Measurements from ENCODE around the gene MARVELD1.
"Not testable (repeated sequence)": the region's sequence is repeated elsewhere in the genome, so short reads cannot be mapped to it uniquely, and the experiment has no call there.

Gene MARVELD1

DNA sequence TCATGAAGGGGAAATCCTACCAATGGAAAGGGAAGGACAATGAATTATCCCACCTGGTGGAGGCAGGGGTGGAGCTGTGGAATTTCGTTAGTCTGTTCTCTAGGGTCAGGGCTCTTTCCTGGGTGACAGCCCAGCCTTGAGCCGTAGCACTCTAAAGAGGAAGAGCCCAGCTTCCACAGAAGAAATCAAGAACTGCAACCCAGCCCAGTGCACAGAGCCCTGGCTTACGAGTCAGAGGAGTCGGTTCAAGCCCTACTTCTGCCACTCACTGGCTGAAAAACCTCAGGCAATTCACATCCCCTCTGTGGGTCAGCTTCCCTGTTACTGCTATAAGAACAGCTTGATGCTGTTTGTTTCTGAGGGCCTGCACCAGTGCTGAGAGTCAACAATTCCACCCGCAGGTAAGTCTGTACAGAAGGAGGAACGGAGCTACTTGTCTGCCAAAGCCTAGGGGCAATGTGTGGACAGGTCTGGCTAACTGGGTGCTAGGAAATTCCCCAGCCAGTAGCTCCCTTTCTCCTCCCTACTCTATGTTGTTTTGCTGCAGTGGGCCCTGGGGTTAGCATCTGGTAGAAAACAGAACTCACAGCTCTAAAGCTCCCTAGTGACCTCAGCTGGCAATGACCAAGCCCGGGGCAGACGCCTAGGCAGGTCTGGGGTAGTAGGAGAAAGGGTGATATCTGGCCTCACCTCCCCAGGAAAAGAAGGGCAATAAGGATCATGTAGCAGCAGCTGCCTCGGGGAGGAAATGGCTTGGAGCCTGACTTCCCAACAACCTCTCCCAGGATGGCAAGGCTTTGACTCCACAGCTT is 29.8 kb upstream of the MARVELD1 start:
- no peak overlapping the region for H3K27ac ChIP-seq (ENCODE audit: insufficient read depth, low read length, poor library complexity, severe bottlenecking)
- DNase-seq, result no peak
- peaks cover 10% of the 10 kb centered on the region for H3K4me1 ChIP-seq (ENCODE audit: control insufficient read depth, insufficient read depth, low read length, poor library complexity, severe bottlenecking)
- H3K36me3 ChIP-seq (ENCODE audit: control insufficient read depth, insufficient read depth, low read length), result no peaks in the 10 kb centered on the region
- H3K27me3 ChIP-seq (replicated peaks; ENCODE audit: control insufficient read depth, insufficient read depth, low read length, poor library complexity, severe bottlenecking), result no peaks in the 10 kb centered on the region
- no peak overlapping the region for H3K4me3 ChIP-seq (ENCODE audit: insufficient read depth, low read depth, low read length, poor library complexity, severe bottlenecking)
- no peaks in the 10 kb centered on the region for H3K9me3 ChIP-seq (ENCODE audit: control insufficient read depth, low read length)

DNA sequence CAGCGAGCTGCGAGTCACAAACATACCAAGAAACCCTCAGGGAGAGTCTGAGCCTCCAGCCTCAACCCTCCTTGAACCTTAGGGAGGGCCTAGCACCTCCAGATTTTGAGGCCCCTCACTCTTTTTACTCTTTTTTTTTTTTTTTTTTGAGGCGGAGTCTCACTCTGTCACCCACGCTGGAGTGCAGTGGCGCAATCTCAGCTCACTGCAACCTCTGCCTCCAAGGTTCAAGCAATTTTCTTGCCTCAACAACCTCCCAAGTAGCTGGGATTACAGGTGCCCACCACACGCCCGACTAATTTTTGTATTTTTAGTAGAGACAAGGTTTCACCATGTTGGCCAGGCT is 29.2 kb upstream of the MARVELD1 start:
- not testable (repeated sequence) for H3K27ac ChIP-seq (ENCODE audit: insufficient read depth, low read length, poor library complexity, severe bottlenecking)

GRCh38 chr10:97684866-97685394 is 28.6 kb upstream of the MARVELD1 start:
- Histone ChIP-seq H3K9me3 (ENCODE audit: control insufficient read depth, low read length) (no peaks in the 10 kb centered on the region), H3K27me3 (replicated peaks; ENCODE audit: control insufficient read depth, insufficient read depth, low read length, poor library complexity, severe bottlenecking) (no peaks in the 10 kb centered on the region), H3K4me1 (ENCODE audit: control insufficient read depth, insufficient read depth, low read length, poor library complexity, severe bottlenecking) (peaks cover 10% of the 10 kb centered on the region), H3K27ac (ENCODE audit: insufficient read depth, low read length, poor library complexity, severe bottlenecking) (no peak overlapping the region), H3K4me3 (ENCODE audit: insufficient read depth, low read depth, low read length, poor library complexity, severe bottlenecking) (no peak overlapping the region), H3K36me3 (ENCODE audit: control insufficient read depth, insufficient read depth, low read length) (no peaks in the 10 kb centered on the region)
- no peak for DNase-seq

More for the DNA sequence above, 29.2 kb upstream of the MARVELD1 start:
- not testable (repeated sequence) for H3K36me3 ChIP-seq (ENCODE audit: control insufficient read depth, insufficient read depth, low read length); H3K27me3 ChIP-seq (replicated peaks; ENCODE audit: control insufficient read depth, insufficient read depth, low read length, poor library complexity, severe bottlenecking); H3K4me3 ChIP-seq (ENCODE audit: insufficient read depth, low read depth, low read length, poor library complexity, severe bottlenecking); DNase-seq; H3K9me3 ChIP-seq (ENCODE audit: control insufficient read depth, low read length)
- peaks cover 10% of the 10 kb centered on the region for H3K4me1 ChIP-seq (ENCODE audit: control insufficient read depth, insufficient read depth, low read length, poor library complexity, severe bottlenecking)

GRCh38 chr10:97685395-97685958 is 28.1 kb upstream of the MARVELD1 start:
- Histone ChIP-seq H3K27me3 (replicated peaks; ENCODE audit: control insufficient read depth, insufficient read depth, low read length, poor library complexity, severe bottlenecking) (no peaks in the 10 kb centered on the region), H3K27ac (ENCODE audit: insufficient read depth, low read length, poor library complexity, severe bottlenecking) (no peak overlapping the region), H3K4me3 (ENCODE audit: insufficient read depth, low read depth, low read length, poor library complexity, severe bottlenecking) (no peak overlapping the region), H3K4me1 (ENCODE audit: control insufficient read depth, insufficient read depth, low read length, poor library complexity, severe bottlenecking) (peaks cover 10% of the 10 kb centered on the region), H3K9me3 (ENCODE audit: control insufficient read depth, low read length) (no peaks in the 10 kb centered on the region), H3K36me3 (ENCODE audit: control insufficient read depth, insufficient read depth, low read length) (no peaks in the 10 kb centered on the region)
- no peak for DNase-seq

DNA sequence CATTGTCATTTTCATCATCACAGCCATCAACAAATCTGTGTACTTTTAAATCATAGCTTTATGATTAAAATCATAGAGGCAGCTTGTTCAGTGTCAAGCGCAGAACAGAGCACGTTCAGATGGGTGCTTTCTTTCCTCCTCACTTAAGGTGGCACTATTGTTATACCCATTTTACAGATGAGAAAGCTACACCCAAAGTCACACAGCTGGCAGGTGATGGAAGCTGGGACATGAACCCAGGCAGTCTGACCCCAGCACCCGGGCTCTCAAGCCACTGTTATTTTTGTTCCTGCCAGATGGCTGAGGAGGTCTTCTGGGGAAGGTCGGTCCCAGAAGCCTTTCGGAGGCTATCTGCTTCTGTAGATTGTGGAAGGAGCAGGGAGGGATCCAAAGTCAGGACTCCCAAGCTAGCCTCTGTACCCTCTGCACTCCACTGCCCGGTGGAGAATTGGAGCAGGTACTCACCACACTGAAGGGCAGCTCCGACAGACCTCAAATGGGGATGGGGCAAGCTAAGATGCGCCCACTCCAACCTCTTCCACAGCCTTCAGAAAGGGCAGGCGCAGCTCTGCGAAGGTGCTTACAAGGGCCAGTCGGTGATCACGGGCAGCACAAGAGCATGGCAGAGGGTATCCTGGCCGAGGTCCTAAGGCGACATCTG is 27.1 kb upstream of the MARVELD1 start:
- Histone ChIP-seq H3K27ac (ENCODE audit: insufficient read depth, low read length, poor library complexity, severe bottlenecking) (peak overlapping the region; percentile 62), H3K27me3 (replicated peaks; ENCODE audit: control insufficient read depth, insufficient read depth, low read length, poor library complexity, severe bottlenecking) (no peaks in the 10 kb centered on the region), H3K4me3 (ENCODE audit: insufficient read depth, low read depth, low read length, poor library complexity, severe bottlenecking) (peak overlapping the region; percentile 82), H3K36me3 (ENCODE audit: control insufficient read depth, insufficient read depth, low read length) (no peaks in the 10 kb centered on the region), H3K9me3 (ENCODE audit: control insufficient read depth, low read length) (no peaks in the 10 kb centered on the region), H3K4me1 (ENCODE audit: control insufficient read depth, insufficient read depth, low read length, poor library complexity, severe bottlenecking) (peaks cover 10% of the 10 kb centered on the region)
- no peak for DNase-seq

GRCh38 chr10:97686962-97687784 is 26.4 kb upstream of the MARVELD1 start, which contains the start of gene AVPI1:
Gene AVPI1, minus strand, starts transcription at chr10:97687241. Its CDS starts 7,336 bp downstream, at chr10:97679905.
- H3K36me3 ChIP-seq (ENCODE audit: control insufficient read depth, insufficient read depth, low read length), result no peaks in the 10 kb centered on the region
- DNase-seq, result peak; percentile 95 to 96 (median 96)
- no peaks in the 10 kb centered on the region for H3K27me3 ChIP-seq (replicated peaks; ENCODE audit: control insufficient read depth, insufficient read depth, low read length, poor library complexity, severe bottlenecking)
- peak within 1 kb of the TSS; percentile 63 for H3K27ac ChIP-seq (ENCODE audit: insufficient read depth, low read length, poor library complexity, severe bottlenecking)
- no peaks in the 10 kb centered on the region for H3K9me3 ChIP-seq (ENCODE audit: control insufficient read depth, low read length)
- peak within 1 kb of the TSS; percentile 82 for H3K4me3 ChIP-seq (ENCODE audit: insufficient read depth, low read depth, low read length, poor library complexity, severe bottlenecking)
- peaks cover 10% of the 10 kb centered on the region for H3K4me1 ChIP-seq (ENCODE audit: control insufficient read depth, insufficient read depth, low read length, poor library complexity, severe bottlenecking)

DNA sequence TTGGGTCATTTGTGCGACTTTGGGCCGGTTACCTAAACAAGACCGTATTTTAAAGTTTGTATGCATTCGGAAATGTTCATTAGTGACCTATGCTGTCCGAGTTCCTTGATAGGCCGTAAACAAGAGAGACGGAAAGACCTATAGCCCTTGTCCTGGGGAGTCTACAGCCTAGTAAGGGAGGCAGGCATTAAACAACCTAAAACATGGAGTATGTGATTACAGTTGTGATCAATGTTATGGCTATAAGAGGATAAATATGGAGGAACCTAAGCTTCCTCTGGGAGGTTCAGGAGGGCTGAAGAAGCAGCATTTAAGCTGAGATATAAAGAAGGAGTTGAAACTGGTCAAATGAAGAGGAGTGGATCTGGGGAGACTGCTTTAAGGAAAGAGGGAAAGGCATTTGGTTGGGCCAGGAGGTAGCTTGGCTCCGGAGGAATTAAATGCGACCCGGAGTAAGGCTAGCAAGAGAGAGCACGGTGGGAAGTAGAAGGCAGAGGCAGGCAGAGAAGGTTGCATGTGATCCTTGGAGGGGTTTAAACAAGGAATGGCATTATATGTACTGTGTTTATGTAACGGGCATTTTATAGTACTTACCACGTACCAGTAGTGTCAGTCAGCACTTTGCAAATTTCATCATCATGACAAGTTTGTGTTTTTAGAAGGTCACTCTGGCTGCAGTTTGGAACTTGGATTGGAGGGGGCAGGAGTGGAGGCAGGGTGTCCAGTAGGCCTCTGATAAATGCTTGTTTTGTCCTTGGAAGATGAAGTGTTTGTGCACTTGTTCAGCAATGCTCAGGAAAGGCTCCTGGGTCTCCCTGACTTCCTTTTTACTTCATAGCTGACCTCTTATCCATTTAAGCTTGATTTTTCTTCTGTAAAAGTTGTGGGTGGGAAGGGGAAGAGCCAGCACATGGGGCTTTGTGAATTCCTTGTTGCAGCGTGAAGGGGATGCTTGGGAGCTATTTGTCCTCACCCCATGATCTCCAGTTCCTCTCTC is 25.4 kb upstream of the MARVELD1 start:
- H3K4me1 ChIP-seq (ENCODE audit: control insufficient read depth, insufficient read depth, low read length, poor library complexity, severe bottlenecking), result peaks cover 10% of the 10 kb centered on the region
- H3K27me3 ChIP-seq (replicated peaks; ENCODE audit: control insufficient read depth, insufficient read depth, low read length, poor library complexity, severe bottlenecking), result no peaks in the 10 kb centered on the region
- no peaks in the 10 kb centered on the region for H3K9me3 ChIP-seq (ENCODE audit: control insufficient read depth, low read length)
- peak overlapping the region; percentile 82 for H3K4me3 ChIP-seq (ENCODE audit: insufficient read depth, low read depth, low read length, poor library complexity, severe bottlenecking)
- no peaks in the 10 kb centered on the region for H3K36me3 ChIP-seq (ENCODE audit: control insufficient read depth, insufficient read depth, low read length)
- H3K27ac ChIP-seq (ENCODE audit: insufficient read depth, low read length, poor library complexity, severe bottlenecking), result peak overlapping the region; percentile 63
- no peak for DNase-seq

DNA sequence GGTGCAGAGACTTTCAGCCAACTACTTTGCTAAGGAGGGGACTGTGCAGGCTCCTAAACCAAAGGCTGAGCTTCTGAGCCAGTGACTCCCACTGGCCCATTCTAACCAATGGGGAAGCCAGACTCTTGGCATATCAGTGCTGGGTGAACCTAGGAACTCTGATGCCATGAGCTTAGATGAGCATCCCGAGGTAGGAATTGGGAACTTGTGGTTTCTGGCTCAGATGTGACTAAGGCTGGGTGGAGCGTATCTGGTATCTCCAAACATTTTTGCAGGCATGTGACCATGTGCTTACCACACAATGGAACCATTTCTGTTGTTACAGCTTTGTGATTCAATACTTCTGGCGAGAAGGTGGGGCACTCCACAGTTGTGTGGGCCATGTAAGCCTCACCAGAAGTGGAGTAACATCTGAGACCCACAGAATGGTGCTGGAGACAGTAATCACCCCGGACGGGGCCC is 23.9 kb upstream of the MARVELD1 start:
- Histone ChIP-seq H3K27ac (ENCODE audit: insufficient read depth, low read length, poor library complexity, severe bottlenecking) (no peak overlapping the region), H3K4me3 (ENCODE audit: insufficient read depth, low read depth, low read length, poor library complexity, severe bottlenecking) (no peak overlapping the region), H3K36me3 (ENCODE audit: control insufficient read depth, insufficient read depth, low read length) (no peaks in the 10 kb centered on the region), H3K27me3 (replicated peaks; ENCODE audit: control insufficient read depth, insufficient read depth, low read length, poor library complexity, severe bottlenecking) (no peaks in the 10 kb centered on the region), H3K9me3 (ENCODE audit: control insufficient read depth, low read length) (no peaks in the 10 kb centered on the region), H3K4me1 (ENCODE audit: control insufficient read depth, insufficient read depth, low read length, poor library complexity, severe bottlenecking) (peaks cover 10% of the 10 kb centered on the region)
- DNase-seq, result no peak

DNA sequence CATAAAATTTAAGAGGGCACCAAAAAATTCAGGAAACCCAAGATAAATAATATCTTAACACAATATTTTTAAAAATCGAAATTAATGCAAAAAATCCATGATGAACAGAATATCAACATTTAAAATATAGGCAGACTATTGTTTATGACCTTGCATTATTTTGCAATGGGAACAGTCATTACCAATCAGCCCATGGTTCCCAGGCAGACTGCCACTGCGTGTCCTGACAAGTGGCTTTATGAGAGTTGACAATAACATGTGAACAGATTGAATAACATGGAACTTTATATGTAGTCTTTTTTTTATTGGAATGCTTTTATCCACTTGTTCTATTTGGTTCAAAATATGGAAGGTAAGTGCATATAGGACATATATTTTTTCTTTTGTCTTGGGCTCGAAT is 23.4 kb upstream of the MARVELD1 start:
- Histone ChIP-seq H3K9me3 (ENCODE audit: control insufficient read depth, low read length) (no peaks in the 10 kb centered on the region), H3K27me3 (replicated peaks; ENCODE audit: control insufficient read depth, insufficient read depth, low read length, poor library complexity, severe bottlenecking) (no peaks in the 10 kb centered on the region), H3K4me1 (ENCODE audit: control insufficient read depth, insufficient read depth, low read length, poor library complexity, severe bottlenecking) (peaks cover 10% of the 10 kb centered on the region), H3K4me3 (ENCODE audit: insufficient read depth, low read depth, low read length, poor library complexity, severe bottlenecking) (no peak overlapping the region), H3K36me3 (ENCODE audit: control insufficient read depth, insufficient read depth, low read length) (no peaks in the 10 kb centered on the region), H3K27ac (ENCODE audit: insufficient read depth, low read length, poor library complexity, severe bottlenecking) (no peak overlapping the region)
- no peak for DNase-seq

Data from effector memory CD4-positive, alpha-beta T cell (primary cell).